Stimulated activated CD4-positive, alpha-beta T cell treated with anti-CD3 and anti-CD28 coated beads, TNF-alpha, amount 100 ng/mL, for 24 hours (primary cell): ENCODE measurements around the gene MYO3B.
"Not testable (repeated sequence)": the region's sequence is repeated elsewhere in the genome, so short reads cannot be mapped to it uniquely, and the experiment has no call there.

Experiments
- DNase-seq, 3 experiments: peaks; one replicate each; pipeline ENCODE4 v3.0.0-alpha.2; 2020; ENCODE audit warnings: low read depth in 3 of 3

Gene MYO3B

GRCh38 chr2:170503971-170504809, 326.2 kb downstream of the MYO3B start:
- DNase-seq = no peak

GRCh38 chr2:170504810-170505145, 326.8 kb downstream of the MYO3B start:
- DNase-seq = no peak

- DNase-seq = no peak
These were observed 327.8 kb downstream of the MYO3B start for GRCh38 chr2:170505631-170506275.

- no peak for DNase-seq
These were observed 331.7 kb downstream of the MYO3B start for GRCh38 chr2:170509452-170510193.

GRCh38 chr2:170512266-170512665, 334.3 kb downstream of the MYO3B start:
- DNase-seq = no peak

GRCh38 chr2:170514140-170514539, 336.2 kb downstream of the MYO3B start:
- no peak for DNase-seq

GRCh38 chr2:170517538-170517937, 339.6 kb downstream of the MYO3B start:
- no peak for DNase-seq

GRCh38 chr2:170518911-170519310, 341.0 kb downstream of the MYO3B start:
- no peak for DNase-seq

GRCh38 chr2:170521299-170521698, 343.4 kb downstream of the MYO3B start:
- no peak for DNase-seq

- no peak for DNase-seq
These were observed 345.6 kb downstream of the MYO3B start for GRCh38 chr2:170523506-170523905.

- no peak for DNase-seq
These were observed 347.1 kb downstream of the MYO3B start for GRCh38 chr2:170524828-170525565.

- no peak for DNase-seq
These were observed 347.6 kb downstream of the MYO3B start for GRCh38 chr2:170525566-170525900.

GRCh38 chr2:170530284-170530745, 352.4 kb downstream of the MYO3B start:
- DNase-seq = no peak

GRCh38 chr2:170530803-170531564, 353.0 kb downstream of the MYO3B start:
- no peak for DNase-seq

- DNase-seq = no peak
These were observed 353.9 kb downstream of the MYO3B start for GRCh38 chr2:170531876-170532275.

- DNase-seq = no peak
These were observed 355.2 kb downstream of the MYO3B start for GRCh38 chr2:170533156-170533555.

GRCh38 chr2:170535552-170535951, 357.6 kb downstream of the MYO3B start:
- DNase-seq = no peak

- DNase-seq = no peak
These were observed 366.9 kb downstream of the MYO3B start for GRCh38 chr2:170544817-170545216.

GRCh38 chr2:170548304-170548703, 370.4 kb downstream of the MYO3B start:
- DNase-seq = no peak

- DNase-seq = no peak
These were observed 372.6 kb downstream of the MYO3B start for GRCh38 chr2:170550501-170550900.

GRCh38 chr2:170551899-170552298, 374.0 kb downstream of the MYO3B start:
- not testable (repeated sequence) for DNase-seq
